Measurements from ENCODE around the gene IMMP2L.
"Not testable (repeated sequence)": the region's sequence is repeated elsewhere in the genome, so short reads cannot be mapped to it uniquely, and the experiment has no call there.

IMMP2L gene

DNA sequence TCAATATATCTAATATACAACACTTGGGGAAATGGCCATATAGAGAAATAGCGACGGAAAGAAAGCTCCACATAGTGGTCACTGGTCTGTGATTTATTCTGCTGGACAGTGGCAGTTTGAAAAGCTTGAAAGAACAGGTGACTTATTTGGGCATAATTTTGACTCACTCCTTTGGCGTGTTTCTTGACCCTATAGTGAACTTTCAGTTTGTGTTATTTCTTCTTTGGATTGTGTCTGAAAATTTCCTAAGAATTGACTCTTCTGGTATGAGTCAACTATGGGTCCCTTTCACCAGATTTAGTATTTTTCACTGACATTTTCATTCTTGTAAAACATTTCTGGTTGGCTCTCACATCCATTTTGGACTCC lies 25.8 kb upstream of the IMMP2L start:
- Histone ChIP-seq H3K27me3 (ENCODE audit: insufficient read depth, low read length, poor library complexity) (no peaks in the 10 kb centered on the region), H2AFZ (ENCODE audit: low read depth, low read length) (no peak overlapping the region), H3K36me3 (ENCODE audit: insufficient read depth, low read length) (no peaks in the 10 kb centered on the region), H4K20me1 (ENCODE audit: insufficient read depth, low read length) (no peaks in the 10 kb centered on the region), H3K9ac (ENCODE audit: low read depth, low read length) (no peak overlapping the region), H3K4me3 (ENCODE audit: low read depth in 1 of 2, low read length in 2 of 2) (no peak overlapping the region), H3K27ac (ENCODE audit: low read length) (no peak overlapping the region), H3K4me1 (ENCODE audit: insufficient read depth, low read length) (no peaks in the 10 kb centered on the region), H3K4me2 (ENCODE audit: insufficient read depth, low read length) (no peak overlapping the region), H3K79me2 (ENCODE audit: insufficient read depth, low read length) (no peaks in the 10 kb centered on the region), H3K9me3 (ENCODE audit: insufficient read depth, low read length, severe bottlenecking) (no peaks in the 10 kb centered on the region)
- ATAC-seq (ENCODE audit: insufficient read depth, low read depth) (no peak), DNase-seq (no peak)
- TF ChIP-seq, protein P1, sequence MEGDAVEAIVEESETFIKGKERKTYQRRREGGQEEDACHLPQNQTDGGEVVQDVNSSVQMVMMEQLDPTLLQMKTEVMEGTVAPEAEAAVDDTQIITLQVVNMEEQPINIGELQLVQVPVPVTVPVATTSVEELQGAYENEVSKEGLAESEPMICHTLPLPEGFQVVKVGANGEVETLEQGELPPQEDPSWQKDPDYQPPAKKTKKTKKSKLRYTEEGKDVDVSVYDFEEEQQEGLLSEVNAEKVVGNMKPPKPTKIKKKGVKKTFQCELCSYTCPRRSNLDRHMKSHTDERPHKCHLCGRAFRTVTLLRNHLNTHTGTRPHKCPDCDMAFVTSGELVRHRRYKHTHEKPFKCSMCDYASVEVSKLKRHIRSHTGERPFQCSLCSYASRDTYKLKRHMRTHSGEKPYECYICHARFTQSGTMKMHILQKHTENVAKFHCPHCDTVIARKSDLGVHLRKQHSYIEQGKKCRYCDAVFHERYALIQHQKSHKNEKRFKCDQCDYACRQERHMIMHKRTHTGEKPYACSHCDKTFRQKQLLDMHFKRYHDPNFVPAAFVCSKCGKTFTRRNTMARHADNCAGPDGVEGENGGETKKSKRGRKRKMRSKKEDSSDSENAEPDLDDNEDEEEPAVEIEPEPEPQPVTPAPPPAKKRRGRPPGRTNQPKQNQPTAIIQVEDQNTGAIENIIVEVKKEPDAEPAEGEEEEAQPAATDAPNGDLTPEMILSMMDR (IDR thresholded peaks at IDR 0.05; ENCODE audit: borderline replicate concordance, extremely low read depth, low read length, poor library complexity, severe bottlenecking) = no peak
- no peak for TF ChIP-seq EZH2 (IDR thresholded peaks at IDR 0.05; ENCODE audit: borderline replicate concordance, low read depth, low read length, severe bottlenecking)

DNA sequence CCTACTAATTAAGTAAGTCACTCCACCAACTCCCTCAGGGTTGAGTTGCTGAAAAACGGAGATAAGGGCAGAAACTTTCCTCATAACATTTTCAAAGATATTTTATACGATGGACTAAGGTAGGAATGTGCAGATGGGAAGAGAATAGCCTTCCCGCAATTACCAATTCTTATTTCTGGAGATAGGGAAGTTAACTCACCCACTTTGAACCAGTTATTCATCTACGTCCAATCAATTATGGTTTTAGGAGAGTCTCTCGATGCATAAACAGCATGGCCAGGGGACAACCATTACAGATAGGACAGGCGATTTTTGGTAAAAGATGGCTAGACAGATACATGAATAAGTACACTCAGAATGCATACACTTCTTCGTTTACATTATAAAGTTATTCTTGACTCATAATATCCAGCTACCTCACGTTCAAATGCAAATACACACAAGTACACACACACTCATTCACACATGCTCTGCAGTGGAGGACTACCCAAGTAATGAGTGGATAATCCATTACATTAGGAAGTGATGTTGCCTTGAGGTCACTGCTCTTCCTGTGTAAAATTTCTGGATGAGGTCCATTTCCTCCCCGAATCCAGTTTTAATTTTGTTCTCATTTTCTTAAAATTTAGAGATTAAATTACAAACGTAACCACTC lies 25.2 kb upstream of the IMMP2L start:
- H3K36me3 ChIP-seq (ENCODE audit: insufficient read depth, low read length) = no peaks in the 10 kb centered on the region
- ATAC-seq (ENCODE audit: insufficient read depth, low read depth) (no peak), DNase-seq (no peak)
- H3K27me3 ChIP-seq (ENCODE audit: insufficient read depth, low read length, poor library complexity) = no peaks in the 10 kb centered on the region
- H3K9me3 ChIP-seq (ENCODE audit: insufficient read depth, low read length, severe bottlenecking) = no peaks in the 10 kb centered on the region
- H3K79me2 ChIP-seq (ENCODE audit: insufficient read depth, low read length) = no peaks in the 10 kb centered on the region
- H3K9ac ChIP-seq (ENCODE audit: low read depth, low read length) = no peak overlapping the region
- no peak for TF ChIP-seq EZH2 (IDR thresholded peaks at IDR 0.05; ENCODE audit: borderline replicate concordance, low read depth, low read length, severe bottlenecking)
- TF ChIP-seq, protein P1 (IDR thresholded peaks at IDR 0.05; ENCODE audit: borderline replicate concordance, extremely low read depth, low read length, poor library complexity, severe bottlenecking) = no peak
- H2AFZ ChIP-seq (ENCODE audit: low read depth, low read length) = no peak overlapping the region
- no peak overlapping the region for H3K4me2 ChIP-seq (ENCODE audit: insufficient read depth, low read length)
- no peak overlapping the region for H3K4me3 ChIP-seq (ENCODE audit: low read depth in 1 of 2, low read length in 2 of 2)
- H3K4me1 ChIP-seq (ENCODE audit: insufficient read depth, low read length) = no peaks in the 10 kb centered on the region
- H3K27ac ChIP-seq (ENCODE audit: low read length) = no peak overlapping the region
- no peaks in the 10 kb centered on the region for H4K20me1 ChIP-seq (ENCODE audit: insufficient read depth, low read length)

DNA sequence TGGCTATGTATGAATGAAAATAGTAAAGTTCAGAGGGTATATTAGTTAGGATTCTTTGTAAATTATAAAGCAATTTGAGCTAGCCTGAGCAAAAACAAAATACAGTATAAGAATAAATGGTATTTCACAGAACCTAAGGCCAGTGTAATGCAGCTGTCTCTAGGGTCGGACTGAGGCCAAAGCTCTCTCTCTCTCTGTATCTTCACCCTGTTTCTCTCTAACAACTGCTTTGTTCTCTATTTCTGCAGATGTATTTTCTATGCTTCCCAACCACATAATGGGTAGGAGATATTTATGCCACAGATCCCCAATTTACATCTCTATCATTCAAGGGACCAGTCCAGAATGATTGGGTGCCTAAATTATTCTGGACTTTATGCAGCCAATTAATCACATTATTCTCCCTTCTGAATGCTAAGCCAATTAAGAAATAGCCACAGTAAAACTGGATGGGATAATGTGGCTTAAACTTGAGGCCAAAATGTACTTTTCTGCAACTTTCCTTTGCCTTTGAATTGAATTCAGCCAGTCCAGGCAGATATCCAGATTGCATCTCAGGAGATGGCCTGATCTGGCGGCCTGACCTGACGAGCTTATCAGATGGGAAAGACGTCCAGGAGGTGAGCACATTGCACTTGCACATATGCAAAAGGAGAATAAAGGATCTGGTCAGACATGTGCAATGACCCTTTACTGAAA lies 24.6 kb upstream of the IMMP2L start:
- Histone ChIP-seq H4K20me1 (ENCODE audit: insufficient read depth, low read length) (no peaks in the 10 kb centered on the region), H3K79me2 (ENCODE audit: insufficient read depth, low read length) (no peaks in the 10 kb centered on the region), H3K4me2 (ENCODE audit: insufficient read depth, low read length) (no peak overlapping the region), H3K9ac (ENCODE audit: low read depth, low read length) (no peak overlapping the region), H3K9me3 (ENCODE audit: insufficient read depth, low read length, severe bottlenecking) (no peaks in the 10 kb centered on the region), H3K4me3 (ENCODE audit: low read depth in 1 of 2, low read length in 2 of 2) (no peak overlapping the region), H2AFZ (ENCODE audit: low read depth, low read length) (no peak overlapping the region; the same call in 1 of the 2 replicates), H3K4me1 (ENCODE audit: insufficient read depth, low read length) (no peaks in the 10 kb centered on the region), H3K36me3 (ENCODE audit: insufficient read depth, low read length) (no peaks in the 10 kb centered on the region), H3K27ac (ENCODE audit: low read length) (no peak overlapping the region), H3K27me3 (ENCODE audit: insufficient read depth, low read length, poor library complexity) (no peaks in the 10 kb centered on the region)
- ATAC-seq (ENCODE audit: insufficient read depth, low read depth) (no peak), DNase-seq (no peak)
- TF ChIP-seq, protein P1 (IDR thresholded peaks at IDR 0.05; ENCODE audit: borderline replicate concordance, extremely low read depth, low read length, poor library complexity, severe bottlenecking) = no peak
- no peak for TF ChIP-seq EZH2 (IDR thresholded peaks at IDR 0.05; ENCODE audit: borderline replicate concordance, low read depth, low read length, severe bottlenecking)

DNA sequence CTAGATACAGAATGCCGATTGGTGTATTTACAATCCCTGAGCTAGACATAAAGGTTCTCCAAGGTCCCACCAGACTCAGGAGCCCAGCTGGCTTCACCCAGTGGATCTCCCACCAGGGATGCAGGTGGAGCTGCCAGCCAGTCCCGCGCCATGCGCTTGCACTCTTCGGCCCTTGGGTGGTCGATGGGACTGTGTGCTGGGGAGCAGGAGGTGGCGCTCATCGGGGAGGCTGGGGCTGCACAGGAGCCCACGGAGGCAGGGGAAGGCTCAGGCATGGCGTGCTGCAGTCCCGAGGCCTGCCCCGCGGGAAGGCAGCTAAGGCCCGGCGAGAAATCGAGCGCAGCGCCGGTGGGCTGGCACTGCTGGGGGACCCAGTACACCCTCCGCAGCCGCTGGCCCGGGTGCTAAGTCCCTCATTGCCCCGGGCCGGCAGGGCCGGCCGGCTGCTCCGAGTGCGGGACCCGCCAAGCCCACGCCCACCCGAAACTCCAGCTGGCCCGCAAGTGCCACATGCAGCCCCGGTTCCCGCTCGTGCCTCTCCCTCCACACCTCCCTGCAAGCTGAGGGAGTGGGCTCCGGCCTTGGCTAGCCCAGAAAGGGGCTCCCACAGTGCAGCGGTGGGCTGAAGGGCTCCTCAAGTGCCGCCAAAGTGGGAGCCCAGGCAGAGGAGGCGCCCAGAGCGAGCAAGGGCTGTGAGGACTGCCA lies 19.6 kb upstream of the IMMP2L start:
- H3K9ac ChIP-seq (ENCODE audit: low read depth, low read length); H3K4me2 ChIP-seq (ENCODE audit: insufficient read depth, low read length); H3K27me3 ChIP-seq (ENCODE audit: insufficient read depth, low read length, poor library complexity); H2AFZ ChIP-seq (ENCODE audit: low read depth, low read length); H3K9me3 ChIP-seq (ENCODE audit: insufficient read depth, low read length, severe bottlenecking); DNase-seq; H4K20me1 ChIP-seq (ENCODE audit: insufficient read depth, low read length); H3K36me3 ChIP-seq (ENCODE audit: insufficient read depth, low read length); H3K4me1 ChIP-seq (ENCODE audit: insufficient read depth, low read length); H3K27ac ChIP-seq (ENCODE audit: low read length); ATAC-seq (ENCODE audit: insufficient read depth, low read depth); H3K4me3 ChIP-seq (ENCODE audit: low read depth in 1 of 2, low read length in 2 of 2); H3K79me2 ChIP-seq (ENCODE audit: insufficient read depth, low read length): not testable (repeated sequence)

DNA sequence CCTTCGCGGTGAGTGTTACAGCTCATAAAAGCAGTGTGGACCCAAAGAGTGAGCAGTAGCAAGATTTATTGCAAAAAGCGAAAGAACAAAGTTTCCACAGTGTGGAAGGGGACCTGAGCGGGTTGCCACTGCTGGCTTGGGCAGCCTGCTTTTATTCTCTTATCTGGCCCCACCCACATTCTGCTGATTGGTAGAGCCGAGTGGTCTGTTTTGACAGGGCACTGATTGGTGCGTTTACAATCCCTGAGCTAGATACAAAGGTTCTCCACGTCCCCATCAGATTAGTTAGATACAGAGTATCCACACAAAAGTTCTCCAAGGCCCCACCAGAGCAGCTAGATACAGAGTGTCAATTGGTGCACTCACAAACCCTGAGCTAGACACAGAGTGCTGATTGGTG lies 18.9 kb upstream of the IMMP2L start:
- H3K36me3 ChIP-seq (ENCODE audit: insufficient read depth, low read length); H3K4me1 ChIP-seq (ENCODE audit: insufficient read depth, low read length); H4K20me1 ChIP-seq (ENCODE audit: insufficient read depth, low read length); H3K79me2 ChIP-seq (ENCODE audit: insufficient read depth, low read length); ATAC-seq (ENCODE audit: insufficient read depth, low read depth); H3K4me3 ChIP-seq (ENCODE audit: low read depth in 1 of 2, low read length in 2 of 2); H3K4me2 ChIP-seq (ENCODE audit: insufficient read depth, low read length); H3K27ac ChIP-seq (ENCODE audit: low read length); DNase-seq; H3K9me3 ChIP-seq (ENCODE audit: insufficient read depth, low read length, severe bottlenecking); H3K27me3 ChIP-seq (ENCODE audit: insufficient read depth, low read length, poor library complexity); H2AFZ ChIP-seq (ENCODE audit: low read depth, low read length); H3K9ac ChIP-seq (ENCODE audit: low read depth, low read length): not testable (repeated sequence)
